PFSK-1 (cell line): ENCODE results near the gene STK32A.

Source experiments
- FOXP2 ChIP-seq: optimal IDR thresholded peaks from 2 replicates; pipeline ENCODE3; 2011; ENCODE audit warnings: borderline replicate concordance, control low read depth, inconsistent platforms; ENCODE audit not compliant: insufficient read depth; ENCODE audit errors: extremely low read length, extremely low read depth
- POLR2AphosphoS5 ChIP-seq: IDR thresholded peaks from 2 replicates; pipeline ENCODE4 v1.6.1; 2012; ENCODE audit warnings: low read depth, mild to moderate bottlenecking, control low read depth, low read length, moderate library complexity
- REST ChIP-seq, 2 experiments: IDR thresholded peaks; 2 replicates each; pipeline versions ENCODE4 v1.6.1 to v1.8.0; 2011 to 2012; ENCODE audit warnings: low read depth in 2 of 2, low read length in 2 of 2, control low read depth in 1 of 2, inconsistent platforms in 1 of 2, mild to moderate bottlenecking in 1 of 2, moderate library complexity in 1 of 2; ENCODE audit not compliant: insufficient read depth in 1 of 2
- SIN3A ChIP-seq: IDR thresholded peaks from 2 replicates; pipeline ENCODE4 v1.6.1; 2012; ENCODE audit warnings: mild to moderate bottlenecking, low read length, moderate library complexity, borderline replicate concordance; ENCODE audit not compliant: insufficient read depth
- TAF1 ChIP-seq: IDR thresholded peaks from 2 replicates; pipeline ENCODE4 v1.6.1; 2012; ENCODE audit warnings: low read length, control low read depth, borderline replicate concordance; ENCODE audit not compliant: insufficient read depth

- TF ChIP-seq SIN3A (no peak), REST (IDR thresholded peaks at IDR 0.05; ENCODE audit: insufficient read depth in 1 of 2, low read depth in 2 of 2, low read length in 2 of 2) (no peak), POLR2AphosphoS5 (no peak), TAF1 (no peak), FOXP2 (no peak)
These were observed 137.4 kb downstream of the STK32A start for GRCh38 chr5:147372191-147372590.
